HG03175 (cell line): ENCODE results near the gene CLPTM1.
"Not testable (repeated sequence)": the region's sequence is repeated elsewhere in the genome, so short reads cannot be mapped to it uniquely, and the experiment has no call there.

Experiments
- ATAC-seq: cut with Tn5 transposase; IDR thresholded peaks from one replicate; pipeline ENCODE4 v1.9.1; 2021; ENCODE audit warnings: mild to moderate bottlenecking, moderate library complexity; ENCODE audit not compliant: unreplicated experiment

Gene CLPTM1

GRCh38 chr19:44973982-44974735, 19.0 kb downstream of the CLPTM1 start:
- no peak for ATAC-seq

GRCh38 chr19:44974857-44975256, 19.7 kb downstream of the CLPTM1 start:
- ATAC-seq, result no peak

- no peak for ATAC-seq
Measured at GRCh38 chr19:44975444-44975843, 20.3 kb downstream of the CLPTM1 start.

- ATAC-seq, result no peak
Measured at GRCh38 chr19:44984005-44984404, 28.8 kb downstream of the CLPTM1 start.

GRCh38 chr19:44985445-44985844, 30.3 kb downstream of the CLPTM1 start:
- ATAC-seq, result no peak

GRCh38 chr19:44986389-44986788, 31.2 kb downstream of the CLPTM1 start:
- no peak for ATAC-seq

GRCh38 chr19:44987148-44987675, 32.0 kb downstream of the CLPTM1 start:
- ATAC-seq, result no peak

- no peak for ATAC-seq
Measured at GRCh38 chr19:44988273-44988672, 33.1 kb downstream of the CLPTM1 start.

- no peak for ATAC-seq
Measured at GRCh38 chr19:44988896-44989556, 33.8 kb downstream of the CLPTM1 start.

GRCh38 chr19:44990459-44990858, 35.3 kb downstream of the CLPTM1 start:
- ATAC-seq, result no peak

- ATAC-seq, result no peak
Measured at GRCh38 chr19:44990966-44991365, 35.8 kb downstream of the CLPTM1 start.

GRCh38 chr19:44992336-44993163, 37.4 kb downstream of the CLPTM1 start:
- ATAC-seq, result no peak

- no peak for ATAC-seq
Measured at GRCh38 chr19:44993526-44993925, 38.3 kb downstream of the CLPTM1 start.

GRCh38 chr19:44993926-44994537, 38.9 kb downstream of the CLPTM1 start:
- no peak for ATAC-seq

GRCh38 chr19:44998025-44998424, 42.8 kb downstream of the CLPTM1 start:
- no peak for ATAC-seq

- ATAC-seq, result not testable (repeated sequence)
Measured at GRCh38 chr19:44999131-44999925, 44.1 kb downstream of the CLPTM1 start.

GRCh38 chr19:45000665-45001064, 45.5 kb downstream of the CLPTM1 start:
- ATAC-seq, result not testable (repeated sequence)

- peak; percentile 51 for ATAC-seq
Measured at GRCh38 chr19:45001087-45001739, 46.0 kb downstream of the CLPTM1 start, which contains the start of gene RELB. Gene RELB (plus strand): TSS chr19:45001464. CDS start chr19:45001580, 116 bp downstream.

GRCh38 chr19:45003485-45003884, 48.3 kb downstream of the CLPTM1 start:
- no peak for ATAC-seq
